ENCODE results near the gene C11orf68.

DNA sequence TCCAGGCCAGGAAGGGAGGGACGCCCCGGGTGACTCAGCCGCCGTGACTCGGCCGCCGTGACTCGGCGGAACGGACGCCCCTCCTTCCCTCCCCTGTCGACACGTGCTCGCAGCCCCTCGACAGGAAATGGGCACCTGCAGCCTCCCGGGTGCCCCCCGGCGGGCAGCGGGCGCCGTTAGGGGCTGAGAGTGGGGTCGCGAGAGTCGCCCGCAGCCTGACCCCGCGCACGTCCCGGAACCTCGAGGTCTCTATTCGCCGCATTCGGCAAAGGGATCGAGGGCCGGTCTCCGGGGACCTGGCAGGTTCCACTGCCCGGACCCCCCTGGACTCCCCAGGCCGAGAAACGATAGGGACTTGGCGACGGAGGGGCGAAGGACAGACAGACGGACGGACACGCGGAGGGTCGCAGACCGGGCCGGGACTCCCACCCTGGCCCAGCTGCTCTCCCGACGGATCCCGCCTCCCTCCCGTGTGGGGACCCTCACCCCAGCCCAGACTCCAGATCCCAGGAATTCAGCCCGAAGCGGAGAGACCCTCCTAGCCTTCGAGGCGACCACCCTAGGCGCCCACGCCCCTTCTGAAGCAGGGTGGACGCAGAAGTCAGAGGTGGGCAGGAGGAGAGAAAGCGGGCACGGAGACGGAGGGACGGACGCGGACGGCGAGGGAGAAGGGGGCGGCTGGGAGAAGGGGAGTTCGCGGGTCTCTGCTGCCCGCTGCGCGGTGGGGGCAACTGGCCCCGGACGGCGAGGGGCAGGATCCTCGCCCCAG lies 19.3 kb downstream of the C11orf68 start:
- TF ChIP-seq CTCF (IDR thresholded peaks at IDR 0.05) (no peak), EZH2phosphoT487 (IDR thresholded peaks at IDR 0.05) (peak; percentile 81), EZH2 (IDR thresholded peaks at IDR 0.05) (peak; percentile 99)

Measured in neural progenitor cell (in vitro differentiated cells).